PFSK-1 (cell line): ENCODE results near the gene DRICH1.

Experiments
- FOXP2 ChIP-seq: optimal IDR thresholded peaks from 2 replicates; pipeline ENCODE3; 2011; ENCODE audit warnings: borderline replicate concordance, control low read depth, inconsistent platforms; ENCODE audit not compliant: insufficient read depth; ENCODE audit errors: extremely low read length, extremely low read depth
- POLR2AphosphoS5 ChIP-seq: IDR thresholded peaks from 2 replicates; pipeline ENCODE4 v1.6.1; 2012; ENCODE audit warnings: low read depth, mild to moderate bottlenecking, control low read depth, low read length, moderate library complexity
- SIN3A ChIP-seq: IDR thresholded peaks from 2 replicates; pipeline ENCODE4 v1.6.1; 2012; ENCODE audit warnings: mild to moderate bottlenecking, low read length, moderate library complexity, borderline replicate concordance; ENCODE audit not compliant: insufficient read depth
- TAF1 ChIP-seq: IDR thresholded peaks from 2 replicates; pipeline ENCODE4 v1.6.1; 2012; ENCODE audit warnings: low read length, control low read depth, borderline replicate concordance; ENCODE audit not compliant: insufficient read depth
- TF ChIP-seq, protein P1 (sequence below), 2 experiments: IDR thresholded peaks; 2 replicates each; pipeline versions ENCODE4 v1.6.1 to v1.8.0; 2011 to 2012; ENCODE audit warnings: low read depth in 2 of 2, low read length in 2 of 2, control low read depth in 1 of 2, inconsistent platforms in 1 of 2, mild to moderate bottlenecking in 1 of 2, moderate library complexity in 1 of 2; ENCODE audit not compliant: insufficient read depth in 1 of 2

DRICH1 gene

DNA sequence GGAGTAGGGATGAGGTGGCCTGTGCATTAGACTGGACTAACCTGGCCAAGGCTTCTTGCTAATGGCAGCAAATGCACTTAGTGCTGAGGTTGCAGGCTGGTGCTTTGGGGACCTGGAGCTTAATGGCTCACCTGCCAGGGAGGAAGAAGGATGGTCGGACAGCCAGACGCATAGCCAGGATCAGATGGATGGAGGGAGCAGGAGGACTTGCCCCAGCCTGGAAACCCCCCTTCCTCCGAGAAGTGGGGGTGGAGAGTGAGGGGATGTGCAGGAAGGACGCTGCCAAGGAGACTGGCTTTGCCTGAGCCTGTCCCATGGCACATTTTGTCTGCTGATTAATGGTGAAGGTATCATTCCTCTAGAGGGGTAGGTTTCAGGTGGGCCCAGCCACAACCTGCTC is 69.9 kb downstream of the DRICH1 start:
- TF ChIP-seq SIN3A (no peak), POLR2AphosphoS5 (no peak), FOXP2 (no peak), TAF1 (no peak)
- TF ChIP-seq, protein P1, sequence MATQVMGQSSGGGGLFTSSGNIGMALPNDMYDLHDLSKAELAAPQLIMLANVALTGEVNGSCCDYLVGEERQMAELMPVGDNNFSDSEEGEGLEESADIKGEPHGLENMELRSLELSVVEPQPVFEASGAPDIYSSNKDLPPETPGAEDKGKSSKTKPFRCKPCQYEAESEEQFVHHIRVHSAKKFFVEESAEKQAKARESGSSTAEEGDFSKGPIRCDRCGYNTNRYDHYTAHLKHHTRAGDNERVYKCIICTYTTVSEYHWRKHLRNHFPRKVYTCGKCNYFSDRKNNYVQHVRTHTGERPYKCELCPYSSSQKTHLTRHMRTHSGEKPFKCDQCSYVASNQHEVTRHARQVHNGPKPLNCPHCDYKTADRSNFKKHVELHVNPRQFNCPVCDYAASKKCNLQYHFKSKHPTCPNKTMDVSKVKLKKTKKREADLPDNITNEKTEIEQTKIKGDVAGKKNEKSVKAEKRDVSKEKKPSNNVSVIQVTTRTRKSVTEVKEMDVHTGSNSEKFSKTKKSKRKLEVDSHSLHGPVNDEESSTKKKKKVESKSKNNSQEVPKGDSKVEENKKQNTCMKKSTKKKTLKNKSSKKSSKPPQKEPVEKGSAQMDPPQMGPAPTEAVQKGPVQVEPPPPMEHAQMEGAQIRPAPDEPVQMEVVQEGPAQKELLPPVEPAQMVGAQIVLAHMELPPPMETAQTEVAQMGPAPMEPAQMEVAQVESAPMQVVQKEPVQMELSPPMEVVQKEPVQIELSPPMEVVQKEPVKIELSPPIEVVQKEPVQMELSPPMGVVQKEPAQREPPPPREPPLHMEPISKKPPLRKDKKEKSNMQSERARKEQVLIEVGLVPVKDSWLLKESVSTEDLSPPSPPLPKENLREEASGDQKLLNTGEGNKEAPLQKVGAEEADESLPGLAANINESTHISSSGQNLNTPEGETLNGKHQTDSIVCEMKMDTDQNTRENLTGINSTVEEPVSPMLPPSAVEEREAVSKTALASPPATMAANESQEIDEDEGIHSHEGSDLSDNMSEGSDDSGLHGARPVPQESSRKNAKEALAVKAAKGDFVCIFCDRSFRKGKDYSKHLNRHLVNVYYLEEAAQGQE (IDR thresholded peaks at IDR 0.05; ENCODE audit: insufficient read depth in 1 of 2, low read depth in 2 of 2, low read length in 2 of 2), result no peak
